HepG2 (cell line): ENCODE data around the gene CAPN15. TPM values are rescaled to one million over a fixed set of nuclear protein-coding genes. Genes with fewer than 3 reads are reported as not detected.

ENCODE experiments used
- ATAC-seq: fragments of 200-7000 bp; cut with Tn5 transposase; 3 replicates; pipeline ENCODE4 v1.9.1; 2020; ENCODE audit warnings: mild to moderate bottlenecking, moderate library complexity
- BruUV-seq: library from RNA; stranded (reverse); fragments of 400-500 nt; replicated peaks from 2 replicates; lab custom pipeline; 2021; lab: Mats Ljungman, UMichigan
- CTCF ChIA-PET: fragments of 300-600 bp; formaldehyde crosslinking; extraction: SDS; loops from one replicate; lab custom pipeline; 2021; ENCODE audit warnings: low total read pairs, inconsistent platforms, low intra/inter-chr PET ratio; lab: Yijun Ruan, JAX
- POLR2A ChIA-PET: fragments of 350-600 bp; sonication (Branson Sonifier 250); formaldehyde crosslinking; loops from one replicate; lab custom pipeline; 2020; ENCODE audit warnings: antibody characterized with exemption, inconsistent platforms; lab: Yijun Ruan, JAX
- DNase-seq: peaks from one replicate; pipeline ENCODE4 v3.0.0-alpha.2; 2015; ENCODE audit warnings: low spot score
- FAIRE-seq: peaks from 3 replicates; lab custom pipeline; 2011; peaks lifted over from hg19 to GRCh38; lab: Jason Lieb, UNC
- H2AFZ ChIP-seq: one replicate; pipeline ENCODE4 v1.6.1; 2011; ENCODE audit warnings: low read length, inconsistent platforms
- H3K27ac ChIP-seq: fragments of 300-600 bp; 3 replicates; pipeline ENCODE4 v1.8.0; 2011; ENCODE audit warnings: mixed run types, mild to moderate bottlenecking, mixed read lengths, low read length, inconsistent platforms; ENCODE audit not compliant: insufficient read depth; ENCODE audit errors: extremely low read length
- H3K27me3 ChIP-seq, 2 experiments: fragments of 200-600 bp in 1 of 2; 2 replicates in 1 of 2; 3 replicates in 1 of 2; pipeline versions ENCODE4 v1.6.0 to v1.8.0; 2011; ENCODE audit warnings: low read length in 2 of 2, mild to moderate bottlenecking in 2 of 2, moderate library complexity in 2 of 2, inconsistent platforms in 1 of 2; ENCODE audit not compliant: insufficient read depth in 2 of 2, control insufficient read depth in 1 of 2
- H3K36me3 ChIP-seq, 2 experiments: fragments of 200-600 bp in 1 of 2; replicated peaks in 1 of 2; 2 replicates in 1 of 2; 3 replicates in 1 of 2; pipeline versions ENCODE4 v1.5.1 to v1.8.0; 2011; ENCODE audit warnings: low read length in 2 of 2, inconsistent platforms in 1 of 2; ENCODE audit not compliant: insufficient read depth in 2 of 2, control insufficient read depth in 1 of 2
- H3K4me1 ChIP-seq: 2 replicates; pipeline ENCODE4 v1.5.1; 2012; ENCODE audit warnings: low read length, inconsistent platforms; ENCODE audit not compliant: insufficient read depth
- H3K4me2 ChIP-seq: 2 replicates; pipeline ENCODE4 v1.6.0; 2011; ENCODE audit warnings: low read depth, low read length, inconsistent platforms
- H3K4me3 ChIP-seq, 3 experiments: fragments of 200-600 bp in 1 of 3; sonication (generic), shearing (Covaris generic) in 1 of 3; replicated peaks in 1 of 3; 2 replicates each; pipeline ENCODE4 v1.5.1; 2011 to 2016; ENCODE audit warnings: low read length in 3 of 3, inconsistent platforms in 2 of 3, low read depth in 2 of 3, mild to moderate bottlenecking in 2 of 3, control low read depth in 1 of 3, mixed read lengths in 1 of 3; ENCODE audit not compliant: insufficient read depth in 1 of 3
- H3K79me2 ChIP-seq: one replicate; pipeline ENCODE4 v1.6.1; 2011; ENCODE audit warnings: low read length, inconsistent platforms; ENCODE audit not compliant: insufficient read depth
- H3K9ac ChIP-seq: 2 replicates; pipeline ENCODE4 v1.6.0; 2011; ENCODE audit warnings: mild to moderate bottlenecking, low read depth, low read length, inconsistent platforms; ENCODE audit not compliant: insufficient read depth
- H3K9me3 ChIP-seq: 2 replicates; pipeline ENCODE4 v1.5.1; 2012; ENCODE audit warnings: mild to moderate bottlenecking, low read length
- H4K20me1 ChIP-seq: 2 replicates; pipeline ENCODE4 v1.6.0; 2011; ENCODE audit warnings: inconsistent platforms, mild to moderate bottlenecking, low read length, moderate library complexity; ENCODE audit not compliant: insufficient read depth
- AGO2 ChIP-seq: fragments of 200-400 bp; formaldehyde crosslinking; optimal IDR thresholded peaks from 2 replicates; pipeline ENCODE3; 2017; ENCODE audit warnings: mild to moderate bottlenecking, low read depth, low read length, moderate library complexity
- BORCS8-MEF2B ChIP-seq: sonication (generic); formaldehyde crosslinking; IDR thresholded peaks from 2 replicates; pipeline ENCODE4 v1.8.0; 2022; ENCODE audit warnings: mild to moderate bottlenecking, missing genetic modification reagents
- CENPX ChIP-seq: sonication (generic); formaldehyde crosslinking; IDR thresholded peaks from 2 replicates; pipeline ENCODE4 v1.9.0; 2021; ENCODE audit warnings: mild to moderate bottlenecking, missing genetic modification reagents, moderate library complexity
- GZF1 ChIP-seq: sonication (generic); formaldehyde crosslinking; IDR thresholded peaks from 2 replicates; pipeline ENCODE4 v1.5.1; 2020; ENCODE audit warnings: mild to moderate bottlenecking, missing genetic modification reagents
- MAFG ChIP-seq: sonication (generic); formaldehyde crosslinking; IDR thresholded peaks from 2 replicates; pipeline ENCODE4 v1.5.1; 2020; ENCODE audit warnings: mild to moderate bottlenecking, missing genetic modification reagents
- ONECUT2 ChIP-seq: sonication (generic); formaldehyde crosslinking; IDR thresholded peaks from 2 replicates; pipeline ENCODE4 v1.4.0; 2020; ENCODE audit warnings: missing genetic modification reagents
- RFX1 ChIP-seq: fragments of 450-650 bp; IDR thresholded peaks from 2 replicates; pipeline ENCODE4 v1.6.1; 2017
- ZMAT3 ChIP-seq: sonication (generic); formaldehyde crosslinking; conservative IDR thresholded peaks from 2 replicates; pipeline ENCODE4 v1.7.0; 2021; ENCODE audit warnings: missing genetic modification reagents
- ZNF326 ChIP-seq: sonication (generic); formaldehyde crosslinking; IDR thresholded peaks from 2 replicates; pipeline ENCODE4 v1.4.0; 2020; ENCODE audit warnings: missing genetic modification reagents, borderline replicate concordance
- ZNF629 ChIP-seq: sonication (generic); formaldehyde crosslinking; conservative IDR thresholded peaks from 2 replicates; pipeline ENCODE4 v1.5.0; 2020; ENCODE audit warnings: missing genetic modification reagents
- ZNF7 ChIP-seq: IDR thresholded peaks from 2 replicates; pipeline ENCODE4 v1.6.1; 2016; ENCODE audit warnings: missing biosample characterization, missing genetic modification reagents
- ZNF891 ChIP-seq: sonication (generic); formaldehyde crosslinking; IDR thresholded peaks from 2 replicates; pipeline ENCODE4 v1.5.0; 2020; ENCODE audit warnings: mild to moderate bottlenecking, missing genetic modification reagents
- WGBS: methylation state at CpG from one replicate; pipeline ENCODE4 v1.1.6; 2017; ENCODE audit warnings: low lambda C conversion rate; 5-methylcytosine and 5-hydroxymethylcytosine counted together
- in situ Hi-C: cut with HindIII; loops from 2 replicates; pipeline ENCODE4 v1.10.0; 2017; ENCODE audit warnings: low pct_unique_long_range_greater_than_20kb; ENCODE audit not compliant: extremely low pct_ligation_motif_present
- intact Hi-C: fragments of 100-400 bp; cut with micrococcal nuclease; formaldehyde crosslinking; loops from one replicate; pipeline ENCODE4 v1.10.0; 2022; ENCODE audit not compliant: unreplicated experiment
- polyA plus RNA-seq, 8 experiments: library from polyadenylated mRNA; depleted of rRNA in 3 of 8; stranded (reverse) in 7 of 8; unstranded in 1 of 8; fragments of >200 nt; fragmentation: Illumina TruSeq in 4 of 8; extraction: Trizol in 4 of 8; gene quantifications; 2 replicates each; pipeline versions ENCODE4 v1.2.1 to v1.2.3, GENCODE V29; 2011 to 2016; ENCODE audit warnings: low read depth in 4 of 8, missing spikeins in 1 of 8, mixed read lengths in 1 of 8; ENCODE audit not compliant: insufficient read depth in 1 of 8
- total RNA-seq, 5 experiments: library from RNA; depleted of rRNA; stranded (reverse); fragments of >200 nt; fragmentation: Illumina TruSeq; extraction: Trizol; gene quantifications; 2 replicates each; pipeline ENCODE4 v1.2.3, GENCODE V29; 2016; ENCODE audit warnings: low read depth in 1 of 5
- TF ChIP-seq, protein P1 (sequence below): sonication (generic); formaldehyde crosslinking; IDR thresholded peaks from 2 replicates; pipeline ENCODE4 v1.4.0; 2020; ENCODE audit warnings: mild to moderate bottlenecking, missing genetic modification reagents
- TF ChIP-seq, protein P2 (sequence below): sonication (generic); formaldehyde crosslinking; IDR thresholded peaks from 2 replicates; pipeline ENCODE4 v1.8.1; 2023; ENCODE audit warnings: mild to moderate bottlenecking, missing genetic modification reagents, borderline replicate concordance

Gene CAPN15
- total and polyA plus RNA-seq, 2 of the 13 experiments (the other 11 are each of a cell fraction or from before 2014, with no cell fraction given), result 14.9 to 24.5 TPM

DNA sequence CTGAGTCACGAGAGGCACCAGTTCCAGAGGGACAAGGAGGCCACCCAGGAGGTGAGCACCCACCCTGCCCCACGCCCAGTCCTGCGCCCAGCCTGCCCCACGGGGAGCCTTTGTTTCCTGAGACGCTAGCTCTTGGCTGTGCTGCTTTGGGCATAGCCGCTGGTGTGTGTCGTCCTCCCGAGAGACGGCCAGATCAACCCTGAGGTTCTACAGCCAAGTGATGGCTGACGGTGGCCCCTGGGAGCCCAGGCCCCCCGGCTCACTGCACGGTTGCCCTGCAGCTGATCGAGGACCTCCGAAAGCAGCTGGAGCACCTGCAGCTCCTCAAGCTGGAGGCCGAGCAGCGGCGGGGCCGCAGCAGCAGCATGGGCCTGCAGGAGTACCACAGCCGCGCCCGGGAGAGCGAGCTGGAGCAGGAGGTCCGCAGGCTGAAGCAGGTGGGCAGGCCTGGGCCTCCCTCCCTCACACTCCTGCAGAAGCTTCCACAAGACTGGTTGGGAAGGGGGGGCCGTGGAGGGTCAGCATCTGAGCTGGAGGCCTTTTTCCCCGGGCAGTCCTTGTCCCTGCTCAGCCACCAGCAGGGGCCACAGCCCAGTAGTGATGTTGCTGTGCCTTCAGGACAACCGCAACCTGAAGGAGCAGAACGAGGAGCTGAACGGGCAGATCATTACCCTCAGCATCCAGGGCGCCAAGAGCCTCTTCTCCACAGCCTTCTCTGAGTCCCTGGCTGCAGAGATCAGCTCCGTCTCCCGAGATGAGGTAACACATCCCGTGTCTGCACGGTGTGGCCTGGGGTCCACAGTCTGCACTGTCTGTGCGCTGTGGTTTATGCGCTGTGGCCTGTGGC, 7.4 kb upstream of the CAPN15 start:
- CTCF ChIA-PET, result no interaction called here
- Histone ChIP-seq H2AFZ (no peak overlapping the region), H3K4me2 (no peak overlapping the region), H3K27me3 (no peaks in the 10 kb centered on the region), H3K9ac (no peak overlapping the region), H3K4me3 (no peak overlapping the region), H3K36me3 (peaks cover 20 to 49% of the 10 kb centered on the region in 2 experiments; a peak in 4 of 5 replicates), H3K79me2 (no peaks in the 10 kb centered on the region), H3K4me1 (peaks cover 13% of the 10 kb centered on the region), H3K27ac (no peak overlapping the region), H3K9me3 (no peaks in the 10 kb centered on the region), H4K20me1 (no peaks in the 10 kb centered on the region)
- in situ Hi-C loops (no loop called here), intact Hi-C loops (no loop called here)
- WGBS, result 97% methylated on average over 13 of the region's 35 CpGs
- BruUV-seq, result no TSS peak
- POLR2A ChIA-PET, result interaction anchor here (0.6 to 2.1 kb wide), 5 partner anchors 11 to 18 kb away, joined by 3 to 8 read pairs (median 3); no protein-coding TSS in a partner anchor
- DNase-seq, result no peak
- FAIRE-seq, result no peak
- ATAC-seq, result no peak
- TF ChIP-seq AGO2 (peak; percentile 85), ZNF7 (CRISPR knock-in tag) (no peak), CENPX (no peak), RFX1 (no peak), MAFG (CRISPR knock-in tag) (no peak), GZF1 (CRISPR knock-in tag) (no peak), ZNF629 (CRISPR knock-in tag) (no peak), ZMAT3 (no peak), BORCS8-MEF2B (CRISPR knock-in tag) (no peak), ZNF891 (0 out of 2 replicates have a peak, but pooled peaks have one; percentile 24), ONECUT2 (no peak), ZNF326 (CRISPR knock-in tag) (no peak)
- TF ChIP-seq, protein P1, sequence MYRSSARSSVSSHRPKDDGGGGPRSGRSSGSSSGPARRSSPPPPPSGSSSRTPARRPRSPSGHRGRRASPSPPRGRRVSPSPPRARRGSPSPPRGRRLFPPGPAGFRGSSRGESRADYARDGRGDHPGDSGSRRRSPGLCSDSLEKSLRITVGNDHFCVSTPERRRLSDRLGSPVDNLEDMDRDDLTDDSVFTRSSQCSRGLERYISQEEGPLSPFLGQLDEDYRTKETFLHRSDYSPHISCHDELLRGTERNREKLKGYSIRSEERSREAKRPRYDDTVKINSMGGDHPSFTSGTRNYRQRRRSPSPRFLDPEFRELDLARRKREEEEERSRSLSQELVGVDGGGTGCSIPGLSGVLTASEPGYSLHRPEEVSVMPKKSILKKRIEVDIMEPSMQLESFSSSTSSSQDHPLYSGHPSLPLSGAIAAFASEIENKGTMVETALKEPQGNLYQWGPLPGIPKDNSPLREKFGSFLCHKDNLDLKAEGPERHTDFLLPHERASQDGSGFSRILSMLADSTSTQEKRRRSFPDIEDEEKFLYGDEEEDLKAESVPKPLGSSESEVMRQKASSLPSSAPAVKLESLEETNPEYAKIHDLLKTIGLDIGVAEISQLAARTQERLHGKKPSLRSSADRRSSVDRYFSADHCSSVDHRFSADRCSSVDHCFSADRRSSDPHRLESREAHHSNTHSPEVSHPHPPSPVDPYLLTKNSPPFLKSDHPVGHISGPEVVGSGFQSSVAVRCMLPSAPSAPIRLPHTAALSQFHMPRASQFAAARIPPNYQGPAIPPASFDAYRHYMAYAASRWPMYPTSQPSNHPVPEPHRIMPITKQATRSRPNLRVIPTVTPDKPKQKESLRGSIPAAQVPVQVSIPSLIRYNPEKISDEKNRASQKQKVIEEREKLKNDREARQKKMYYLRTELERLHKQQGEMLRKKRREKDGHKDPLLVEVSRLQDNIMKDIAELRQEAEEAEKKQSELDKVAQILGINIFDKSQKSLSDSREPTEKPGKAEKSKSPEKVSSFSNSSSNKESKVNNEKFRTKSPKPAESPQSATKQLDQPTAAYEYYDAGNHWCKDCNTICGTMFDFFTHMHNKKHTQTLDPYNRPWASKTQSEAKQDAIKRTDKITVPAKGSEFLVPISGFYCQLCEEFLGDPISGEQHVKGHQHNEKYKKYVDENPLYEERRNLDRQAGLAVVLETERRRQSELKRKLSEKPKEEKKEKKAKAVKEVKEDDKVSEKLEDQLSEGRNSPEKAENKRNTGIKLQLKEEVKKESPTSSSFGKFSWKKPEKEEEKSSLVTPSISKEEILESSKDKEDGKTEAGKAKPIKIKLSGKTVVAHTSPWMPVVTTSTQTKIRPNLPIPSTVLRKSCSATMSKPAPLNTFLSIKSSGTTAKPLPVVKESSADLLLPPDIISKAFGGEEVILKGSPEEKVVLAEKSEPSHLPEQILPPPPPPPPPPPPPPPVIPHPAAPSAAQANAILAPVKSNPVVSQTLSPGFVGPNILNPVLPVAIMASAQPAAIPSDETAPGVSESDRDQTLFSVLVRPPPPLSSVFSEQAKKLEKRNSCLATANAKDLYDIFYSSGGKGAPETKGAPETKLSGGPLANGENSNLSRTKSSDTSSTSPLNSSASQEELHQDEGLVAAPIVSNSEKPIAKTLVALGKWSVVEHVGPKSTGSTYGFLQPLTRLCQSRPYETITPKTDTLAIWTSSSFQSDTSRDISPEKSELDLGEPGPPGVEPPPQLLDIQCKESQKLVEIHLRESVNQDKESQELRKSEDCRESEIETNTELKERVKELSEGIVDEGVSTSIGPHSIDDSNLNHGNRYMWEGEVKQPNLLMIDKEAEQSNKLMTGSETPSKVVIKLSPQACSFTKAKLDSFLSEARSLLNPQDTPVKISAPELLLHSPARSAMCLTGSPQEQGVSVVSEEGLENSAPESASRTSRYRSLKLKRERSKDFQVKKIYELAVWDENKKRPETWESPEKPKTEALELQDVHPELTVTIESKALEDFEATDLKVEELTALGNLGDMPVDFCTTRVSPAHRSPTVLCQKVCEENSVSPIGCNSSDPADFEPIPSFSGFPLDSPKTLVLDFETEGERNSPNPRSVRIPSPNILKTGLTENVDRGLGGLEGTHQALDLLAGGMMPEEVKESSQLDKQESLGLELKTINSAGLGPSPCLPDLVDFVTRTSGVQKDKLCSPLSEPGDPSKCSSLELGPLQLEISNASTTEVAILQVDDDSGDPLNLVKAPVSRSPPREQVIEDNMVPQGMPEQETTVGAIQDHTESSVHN (CRISPR knock-in tag), result no peak
- TF ChIP-seq, protein P2, sequence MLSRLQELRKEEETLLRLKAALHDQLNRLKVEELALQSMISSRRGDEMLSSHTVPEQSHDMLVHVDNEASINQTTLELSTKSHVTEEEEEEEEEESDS (CRISPR knock-in tag), result no peak
